Epidermal melanocyte (primary cell): ENCODE data around the gene MYD88.

ENCODE experiments used
- DNase-seq: peaks from one replicate; pipeline ENCODE4 v3.0.0; 2011; ENCODE audit warnings: low spot score; ENCODE audit not compliant: insufficient read length

MYD88 gene

GRCh38 chr3:38111696-38112377 lies 26.6 kb upstream of the MYD88 start:
- DNase-seq, result no peak

GRCh38 chr3:38112378-38112761 lies 26.1 kb upstream of the MYD88 start:
- DNase-seq, result no peak

DNA sequence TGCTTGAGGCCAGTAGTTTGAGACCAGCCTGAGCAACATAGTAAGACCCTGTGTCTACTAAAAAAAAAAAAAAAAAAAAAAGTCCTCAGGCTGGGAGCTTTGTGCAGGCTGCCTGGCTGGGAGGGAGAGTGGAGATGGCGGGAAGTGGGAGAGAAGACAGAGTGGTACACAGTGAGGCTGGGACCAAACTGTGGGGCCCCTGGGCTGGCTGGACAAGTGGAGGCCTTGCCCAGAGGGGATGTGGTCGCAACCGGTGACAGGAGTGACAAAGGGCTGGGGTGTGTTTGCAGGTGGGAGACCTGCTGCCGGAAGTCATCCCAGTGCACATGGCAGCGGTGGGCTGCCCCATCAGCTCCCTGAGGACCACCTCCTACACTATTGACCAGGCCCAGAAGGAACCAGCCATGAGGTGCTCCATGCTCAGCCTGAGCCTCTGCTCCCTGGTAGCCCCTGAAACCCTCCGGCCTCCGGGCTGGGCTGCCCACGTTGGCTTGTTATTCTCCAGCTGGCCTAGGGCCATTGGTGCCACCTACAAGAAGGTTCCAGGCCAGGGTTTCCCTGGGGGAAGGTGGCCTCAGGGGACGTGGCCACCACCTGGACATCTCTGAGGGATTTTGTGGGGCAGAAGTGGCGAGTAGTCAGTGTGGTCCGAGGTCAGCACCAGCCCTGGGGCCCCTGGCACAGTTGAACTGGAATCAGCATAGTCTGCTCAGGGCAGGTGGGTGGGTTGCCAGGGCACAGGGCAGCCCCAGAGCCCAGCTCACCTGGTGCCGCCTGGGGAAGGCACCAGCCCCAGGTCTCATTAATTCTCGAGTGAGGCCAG lies 24.2 kb upstream of the MYD88 start:
- DNase-seq, result no peak

DNA sequence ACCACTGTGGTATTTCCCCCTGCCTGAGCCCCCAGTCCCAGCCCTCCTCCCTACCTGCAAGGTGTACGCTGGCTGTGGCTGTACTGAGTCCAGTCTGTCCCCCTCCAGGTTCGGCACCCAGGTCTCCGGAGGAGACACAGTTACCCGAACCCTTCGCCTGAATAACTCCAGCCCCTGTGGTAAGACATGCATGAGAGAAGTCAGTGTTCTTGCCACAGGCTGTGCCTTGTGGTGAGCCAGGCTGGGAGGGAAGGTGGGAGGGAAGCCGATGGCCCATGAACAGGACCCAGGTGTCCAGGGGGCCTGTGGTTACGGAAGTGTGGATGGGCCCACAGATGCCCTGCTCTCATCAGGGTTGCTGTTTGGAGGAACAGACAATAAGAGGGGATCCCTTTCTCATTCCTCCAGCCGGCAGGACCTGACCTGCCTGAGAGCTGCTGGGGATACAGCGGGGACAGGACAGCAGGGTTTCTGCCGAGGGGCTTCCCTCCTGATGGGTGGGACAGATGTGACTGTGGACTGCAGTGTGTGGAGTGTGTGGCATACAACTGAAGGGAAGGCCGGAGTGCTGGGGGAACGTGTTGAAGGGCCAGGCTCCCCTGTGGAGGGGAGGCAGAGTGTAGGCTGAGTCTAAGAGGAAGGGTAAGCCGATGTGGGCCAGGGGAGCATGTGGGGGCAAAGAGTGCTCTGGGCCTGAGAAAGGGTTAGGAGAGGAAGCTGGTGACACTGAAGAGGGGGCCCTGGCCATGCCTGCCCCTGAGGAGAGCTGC lies 23.4 kb upstream of the MYD88 start:
- no peak for DNase-seq

DNA sequence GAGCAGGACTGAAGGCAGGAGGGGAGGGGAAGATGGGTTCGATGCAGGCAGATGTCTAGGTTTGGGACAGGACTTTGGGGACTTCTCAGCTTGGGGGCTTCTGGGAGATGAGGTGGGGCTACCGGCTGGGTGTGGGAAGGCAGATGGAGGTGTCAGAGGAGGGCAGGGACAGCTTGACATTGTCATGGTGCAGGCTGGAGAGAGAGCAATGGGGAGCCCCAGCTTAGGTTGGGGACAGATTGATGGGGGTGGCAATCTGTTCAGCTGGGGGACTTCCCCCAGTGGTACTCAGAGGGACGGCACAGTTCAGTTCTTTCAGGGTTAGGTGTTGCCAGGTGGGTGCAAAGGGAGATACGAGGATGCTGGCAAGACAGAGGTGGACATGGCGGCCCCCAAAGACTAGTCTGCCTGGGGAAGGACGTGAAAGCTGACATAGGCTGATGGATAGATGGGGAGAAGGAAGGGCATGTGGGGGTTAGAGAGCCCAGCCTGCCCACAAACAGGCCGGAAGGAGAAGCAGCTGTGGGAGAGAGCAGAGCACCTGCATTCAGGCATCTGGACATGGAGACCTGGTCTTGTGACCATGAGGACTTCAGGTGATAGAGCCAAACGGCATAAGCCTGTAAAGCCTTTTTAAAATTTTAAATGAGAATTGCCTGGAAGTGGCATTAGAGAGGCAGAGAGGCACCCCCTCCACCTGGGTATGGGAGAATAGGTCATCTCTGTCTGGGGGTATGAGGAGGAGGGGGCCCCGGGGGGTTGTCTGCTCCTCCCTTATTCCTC lies 22.6 kb upstream of the MYD88 start:
- DNase-seq, result no peak

DNA sequence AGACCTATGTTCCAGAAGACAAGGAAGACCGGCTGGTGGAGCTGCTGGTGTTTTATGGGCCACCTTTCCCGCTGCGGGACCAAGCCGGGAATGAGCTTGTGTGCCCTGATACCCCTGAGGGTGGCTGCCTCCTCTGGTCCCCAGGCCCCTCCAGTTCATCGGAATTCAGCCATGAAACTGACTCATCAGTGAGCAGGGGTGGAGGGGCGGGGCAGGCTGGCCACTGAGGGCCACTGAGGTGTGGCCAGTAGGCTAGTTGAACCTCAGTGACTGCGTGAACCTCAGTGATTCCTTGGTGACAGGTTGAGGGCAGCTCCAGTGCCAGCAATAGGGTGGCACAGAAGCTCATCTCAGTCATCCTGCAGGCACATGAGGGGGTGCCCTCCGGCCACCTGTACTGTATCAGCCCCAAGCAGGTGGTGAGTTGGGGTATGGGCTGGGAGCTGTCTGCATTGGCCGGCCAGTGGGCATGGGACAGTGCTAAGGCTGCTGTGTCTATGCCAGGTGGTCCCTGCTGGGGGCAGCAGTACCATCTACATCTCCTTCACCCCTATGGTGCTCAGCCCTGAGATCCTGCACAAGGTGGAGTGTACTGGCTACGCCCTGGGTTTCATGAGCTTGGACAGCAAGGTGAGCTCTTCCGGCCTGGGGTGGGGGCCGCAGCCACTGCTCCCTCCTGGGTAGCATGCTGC lies 21.8 kb upstream of the MYD88 start:
- DNase-seq, result no peak

GRCh38 chr3:38117163-38117716 lies 21.2 kb upstream of the MYD88 start:
- DNase-seq, result no peak

DNA sequence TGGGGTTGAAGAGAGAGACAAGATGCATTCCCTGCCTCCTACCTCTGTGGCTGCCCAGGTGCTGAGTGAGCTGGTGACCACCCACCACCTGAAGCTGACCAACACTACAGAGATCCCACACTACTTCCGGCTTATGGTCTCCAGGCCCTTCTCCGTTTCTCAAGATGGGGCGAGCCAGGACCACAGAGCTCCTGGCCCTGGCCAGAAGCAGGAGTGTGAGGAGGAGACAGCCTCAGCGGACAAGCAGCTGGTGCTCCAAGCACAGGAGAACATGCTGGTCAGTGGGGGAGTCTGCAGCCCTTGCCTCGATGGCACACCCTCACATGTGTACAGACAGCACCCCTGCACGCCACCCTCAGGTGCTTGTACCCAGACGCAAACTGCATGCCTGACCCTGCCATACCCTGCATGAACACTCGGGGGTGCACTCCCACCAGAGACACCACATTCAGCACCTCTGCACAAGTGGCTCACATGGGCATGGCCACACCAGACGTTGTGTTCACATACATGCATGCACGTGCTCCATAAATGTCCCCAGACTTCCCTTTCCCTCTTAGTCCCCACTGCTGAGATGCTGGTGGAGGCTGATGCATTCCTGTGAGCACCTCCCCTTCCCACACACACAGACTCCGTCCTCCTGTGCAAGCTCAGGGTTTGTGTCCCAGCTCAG lies 20.6 kb upstream of the MYD88 start:
- peak; percentile 29 for DNase-seq

GRCh38 chr3:38118421-38119247 lies 19.8 kb upstream of the MYD88 start:
- no peak for DNase-seq

DNA sequence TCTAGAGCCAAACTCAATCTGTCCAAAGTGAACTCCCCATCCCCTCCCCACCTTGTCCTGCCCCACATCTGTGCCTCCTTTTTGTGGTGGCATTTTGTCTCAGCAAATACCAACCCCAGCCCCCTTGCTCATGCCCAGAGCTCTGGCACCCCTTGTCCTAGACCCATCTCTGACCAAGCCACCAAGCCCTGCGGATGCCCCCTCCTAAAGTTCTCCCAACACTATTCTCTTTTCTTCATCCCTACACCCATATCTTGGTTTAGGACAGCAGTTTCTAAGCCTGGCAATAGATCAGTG lies 19.3 kb upstream of the MYD88 start:
- DNase-seq, result no peak

GRCh38 chr3:38119821-38120692 lies 18.4 kb upstream of the MYD88 start:
- no peak for DNase-seq

DNA sequence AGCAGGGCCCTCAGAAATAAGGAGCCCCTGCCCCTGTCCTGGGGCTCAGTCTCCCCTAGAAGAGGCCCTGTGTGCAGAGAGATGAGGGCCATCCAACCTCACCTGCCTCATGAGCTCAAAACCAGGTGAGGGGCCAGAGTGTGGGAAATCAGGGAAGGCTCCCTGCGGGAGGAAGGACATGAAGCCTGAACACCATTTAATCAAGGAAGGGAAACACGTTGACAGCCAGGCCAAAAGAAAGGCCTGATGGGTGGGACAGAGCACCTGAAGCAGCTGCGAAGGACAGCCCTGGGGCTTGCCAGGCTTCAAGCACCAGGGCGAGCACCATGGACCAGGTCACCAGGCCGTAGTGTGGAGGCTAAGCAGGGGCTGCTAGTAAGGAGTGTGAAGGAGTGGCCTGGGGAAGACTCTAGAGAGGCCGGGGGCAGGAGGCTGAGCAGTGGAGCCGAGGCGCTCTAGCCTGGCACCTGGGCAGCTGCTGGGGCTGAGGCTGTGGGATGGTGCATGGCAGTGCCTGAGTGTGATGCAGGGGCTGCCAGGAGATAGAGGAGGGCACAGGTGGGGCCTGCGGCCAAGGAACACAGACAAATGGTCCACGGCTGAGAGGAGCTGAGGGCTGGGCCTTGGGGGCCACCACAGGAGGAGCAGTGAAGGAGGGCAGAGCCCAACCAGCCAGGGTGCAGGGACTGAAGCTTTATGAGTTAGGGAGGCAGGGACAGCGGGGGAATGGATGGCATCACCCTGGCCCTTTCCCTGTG lies 17.6 kb upstream of the MYD88 start:
- no peak for DNase-seq

DNA sequence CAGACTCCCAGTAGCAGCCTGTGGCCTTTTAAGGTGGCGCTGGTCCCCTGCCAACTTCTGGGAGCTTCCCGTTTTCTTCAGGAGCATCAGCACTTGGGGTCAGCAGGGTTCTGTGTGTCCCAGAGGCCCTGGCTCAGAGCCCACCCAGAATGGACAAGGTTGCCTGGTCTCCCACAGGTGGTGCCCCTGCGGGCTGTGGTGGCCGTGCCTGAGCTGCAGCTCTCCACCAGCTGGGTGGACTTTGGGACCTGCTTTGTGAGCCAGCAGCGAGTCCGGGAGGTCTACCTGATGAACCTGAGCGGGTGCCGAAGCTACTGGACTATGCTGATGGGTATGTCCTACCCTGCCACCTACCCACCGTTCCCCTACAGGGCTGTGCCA lies 17.0 kb upstream of the MYD88 start:
- DNase-seq, result no peak

GRCh38 chr3:38121832-38122461 lies 16.5 kb upstream of the MYD88 start:
- DNase-seq, result no peak

DNA sequence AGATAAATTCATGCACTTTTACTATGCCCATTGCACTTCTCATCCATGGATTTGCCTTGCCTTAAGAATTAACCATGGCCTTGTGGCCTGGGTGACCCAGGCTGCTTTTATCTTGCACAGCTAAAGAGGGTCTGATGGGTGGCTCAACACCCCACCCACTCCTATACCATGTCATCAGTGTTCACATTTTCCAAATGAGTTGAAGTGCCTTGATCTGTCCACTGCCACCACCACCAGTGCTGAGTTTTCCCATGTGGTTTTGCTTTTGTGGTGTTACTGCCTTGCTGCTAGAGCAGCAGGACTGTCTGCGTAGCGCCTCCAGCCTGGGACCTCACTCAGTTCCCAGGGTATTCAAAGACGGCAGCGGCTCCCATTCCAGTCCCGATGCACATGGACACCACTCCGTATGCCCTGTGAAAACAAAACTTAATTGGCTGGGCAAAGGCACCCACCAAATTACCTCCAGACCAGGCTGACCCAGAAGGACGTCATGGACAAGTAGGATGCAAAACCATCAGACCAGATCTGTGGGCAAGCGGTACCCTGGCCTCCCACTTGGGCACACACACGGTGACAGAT lies 15.7 kb upstream of the MYD88 start:
- DNase-seq, result no peak

- DNase-seq, result no peak
These were observed 13.9 kb upstream of the MYD88 start for GRCh38 chr3:38124324-38125122.
